GM12878 (cell line): ENCODE results near the gene SOX6. TPM values are rescaled to one million over a fixed set of nuclear protein-coding genes. Genes with fewer than 3 reads are reported as not detected.

Source experiments
- ATAC-seq: fragments of 200-7000 bp; cut with Tn5 transposase; 3 replicates; pipeline ENCODE4 v1.9.1; 2020; ENCODE audit warnings: mild to moderate bottlenecking, moderate library complexity
- BruUV-seq: library from RNA; stranded (reverse); fragments of 400-500 nt; replicated peaks from 2 replicates; lab custom pipeline; 2021; lab: Mats Ljungman, UMichigan
- CTCF ChIA-PET: fragments of 300-600 bp; sonication (Branson Sonifier 250); formaldehyde crosslinking; extraction: SDS; loops from one replicate; lab custom pipeline; 2021; ENCODE audit warnings: inconsistent platforms; lab: Yijun Ruan, JAX
- POLR2A ChIA-PET: fragments of 350-600 bp; formaldehyde crosslinking; extraction: SDS; loops from one replicate; lab custom pipeline; 2021; ENCODE audit warnings: inconsistent platforms; lab: Charles Lee
- RAD21 ChIA-PET: fragments of 300-600 bp; sonication (Branson Sonifier 250); formaldehyde crosslinking; loops from one replicate; lab custom pipeline; 2023; ENCODE audit warnings: antibody characterized with exemption; ENCODE audit not compliant: unreplicated experiment; lab: Charles Lee
- SMC1A ChIA-PET: fragments of 300-600 bp; sonication (Branson Sonifier 250); formaldehyde crosslinking; loops from one replicate; lab custom pipeline; 2023; ENCODE audit not compliant: unreplicated experiment, uncharacterized antibody; lab: Charles Lee
- DNase-seq: peaks from one replicate; pipeline ENCODE4 v3.0.0-alpha.2; 2011; ENCODE audit warnings: low read depth, low spot score
- FAIRE-seq: peaks from 3 replicates; lab custom pipeline; 2011; peaks lifted over from hg19 to GRCh38; lab: Jason Lieb, UNC
- H2AFZ ChIP-seq: 2 replicates; pipeline ENCODE4 v1.6.0; 2011; ENCODE audit warnings: low read depth, low read length, control low read depth; ENCODE audit not compliant: control insufficient read depth
- H3K27ac ChIP-seq: 2 replicates; pipeline ENCODE4 v1.5.1; 2011; ENCODE audit warnings: control low read depth; ENCODE audit not compliant: control insufficient read depth, insufficient read depth
- H3K27me3 ChIP-seq, 2 experiments: replicated peaks in 1 of 2; 2 replicates each; pipeline versions ENCODE4 v1.6.0 to v1.6.1; 2011; ENCODE audit warnings: low read length in 1 of 2; ENCODE audit not compliant: control insufficient read depth in 2 of 2, insufficient read depth in 2 of 2
- H3K36me3 ChIP-seq, 2 experiments: 2 replicates each; pipeline ENCODE4 v1.5.1; 2011; ENCODE audit warnings: low read length in 1 of 2; ENCODE audit not compliant: control insufficient read depth in 2 of 2, insufficient read depth in 2 of 2
- H3K4me1 ChIP-seq: 2 replicates; pipeline ENCODE4 v1.6.1; 2011; ENCODE audit warnings: mild to moderate bottlenecking, low read length, moderate library complexity, mixed read lengths; ENCODE audit not compliant: control insufficient read depth, insufficient read depth
- H3K4me2 ChIP-seq: 2 replicates; pipeline ENCODE4 v1.6.0; 2011; ENCODE audit warnings: control low read depth; ENCODE audit not compliant: control insufficient read depth, insufficient read depth
- H3K4me3 ChIP-seq: fragments of 200-600 bp; sonication (generic); 2 replicates; pipeline ENCODE4 v1.5.1; 2016
- H3K79me2 ChIP-seq: 2 replicates; pipeline ENCODE4 v1.6.0; 2011; ENCODE audit warnings: low read length; ENCODE audit not compliant: control insufficient read depth, insufficient read depth
- H3K9ac ChIP-seq: 2 replicates; pipeline ENCODE4 v1.8.0; 2011; ENCODE audit warnings: low read length, control low read depth, mixed read lengths; ENCODE audit not compliant: control insufficient read depth, insufficient read depth
- H3K9me3 ChIP-seq: replicated peaks from 3 replicates; pipeline ENCODE4 v1.5.1; 2011; ENCODE audit warnings: mild to moderate bottlenecking, low read length; ENCODE audit not compliant: control insufficient read depth, insufficient read depth
- H4K20me1 ChIP-seq: 2 replicates; pipeline ENCODE4 v1.6.0; 2011; ENCODE audit not compliant: control insufficient read depth, insufficient read depth
- BMI1 ChIP-seq: fragments of 450-650 bp; IDR thresholded peaks from 2 replicates; pipeline ENCODE4 v1.6.1; 2016; ENCODE audit warnings: mild to moderate bottlenecking, moderate library complexity, borderline replicate concordance
- EGR1 ChIP-seq, 2 experiments: IDR thresholded peaks; 1 replicate in 1 of 2; 2 replicates in 1 of 2; pipeline ENCODE4 v1.6.1; 2011 to 2012; ENCODE audit warnings: low read depth in 2 of 2, low read length in 2 of 2, borderline replicate concordance in 1 of 2, mild to moderate bottlenecking in 1 of 2, moderate library complexity in 1 of 2
- HSF1 ChIP-seq: fragments of 150-350 bp; IDR thresholded peaks from 2 replicates; pipeline ENCODE4 v1.6.1; 2014; ENCODE audit warnings: mild to moderate bottlenecking, low read depth, low read length
- MLLT1 ChIP-seq: fragments of 450-650 bp; IDR thresholded peaks from 2 replicates; pipeline ENCODE4 v1.6.1; 2016; ENCODE audit warnings: mild to moderate bottlenecking
- PAX8 ChIP-seq: fragments of 450-650 bp; IDR thresholded peaks from 2 replicates; pipeline ENCODE4 v1.6.1; 2017; ENCODE audit warnings: mild to moderate bottlenecking, moderate library complexity
- PML ChIP-seq: IDR thresholded peaks from 2 replicates; pipeline ENCODE4 v1.6.1; 2012; ENCODE audit warnings: low read length, inconsistent platforms
- in situ Hi-C: fragments of 300-500 bp; cut with MboI; formaldehyde crosslinking; loops from 9 replicates; pipeline ENCODE4 v1.14.3; 2018; ENCODE audit warnings: mixed read lengths
- intact Hi-C: fragments of 100-400 bp; cut with micrococcal nuclease; formaldehyde crosslinking; loops from one replicate; pipeline ENCODE4 v1.14.2; 2022; ENCODE audit not compliant: unreplicated experiment
- polyA plus RNA-seq, 11 experiments: library from polyadenylated mRNA; depleted of rRNA in 4 of 11; unstranded in 6 of 11; stranded (reverse) in 5 of 11; fragments of >200 nt; fragmentation: Nextera tagmentation in 4 of 11; fragmentation: Illumina TruSeq in 1 of 11; extraction: Ambion mirVana in 4 of 11; extraction: Trizol in 1 of 11; gene quantifications; 1 replicate in 1 of 11; 2 replicates in 10 of 11; pipeline versions ENCODE4 v1.2.1 to v1.2.3, GENCODE V29; 2011 to 2016; ENCODE audit warnings: inconsistent platforms in 2 of 11, missing spikeins in 2 of 11, low read depth in 1 of 11
- total RNA-seq, 4 experiments: library from RNA; depleted of rRNA in 3 of 4; stranded (reverse); fragments of >200 nt in 3 of 4; fragmentation: Illumina TruSeq in 1 of 4; extraction: Trizol in 1 of 4; gene quantifications; 2 replicates each; pipeline versions ENCODE4 v1.2.1 to v1.2.3, GENCODE V29; 2013 to 2021

SOX6 gene
- total and polyA plus RNA-seq, 10 of the 15 experiments (the other 5 are each of a cell fraction or from before 2014, with no cell fraction given), result 0.03 to 0.71 (median 0.29) TPM; not detected in 4

GRCh38 chr11:15985860-15986139 is 370.5 kb downstream of the SOX6 start:
- H3K4me2 ChIP-seq, result no peak overlapping the region
- CTCF ChIA-PET, result no interaction called here
- H2AFZ ChIP-seq, result no peak overlapping the region
- in situ Hi-C loops (no loop called here), intact Hi-C loops (loop anchor here (5.0 kb wide), 1 partner anchor 158 kb away; no protein-coding TSS in a partner anchor)
- BruUV-seq, result no TSS peak
- no peak for DNase-seq
- no peak for FAIRE-seq
- H3K9ac ChIP-seq, result no peak overlapping the region
- no peak overlapping the region for H3K27ac ChIP-seq
- H3K4me3 ChIP-seq, result no peak overlapping the region
- RAD21 ChIA-PET, result no interaction called here
- no peaks in the 10 kb centered on the region for H3K27me3 ChIP-seq
- no peaks in the 10 kb centered on the region for H3K36me3 ChIP-seq
- no peaks in the 10 kb centered on the region for H3K4me1 ChIP-seq
- SMC1A ChIA-PET, result interaction anchor here (0.7 kb wide), 1 partner anchor 417 kb away, joined by 3 read pairs; no protein-coding TSS in a partner anchor
- no peak for TF ChIP-seq BMI1
- TF ChIP-seq EGR1 (IDR thresholded peaks at IDR 0.05; ENCODE audit: borderline replicate concordance in 1 of 2, low read depth in 2 of 2, low read length in 2 of 2), result no peak
- TF ChIP-seq PAX8, result no peak
- TF ChIP-seq PML, result no peak
- TF ChIP-seq MLLT1, result no peak
- no peak for TF ChIP-seq HSF1
- POLR2A ChIA-PET, result no interaction called here
- H3K79me2 ChIP-seq, result no peaks in the 10 kb centered on the region
- no peaks in the 10 kb centered on the region for H4K20me1 ChIP-seq
- no peak; the same call in 2 of the 3 replicates for ATAC-seq
- no peaks in the 10 kb centered on the region for H3K9me3 ChIP-seq
